ENCODE results near the gene LPP.
A peak's percentile ranks its signal among the peaks of the same experiment; 100 is the strongest.

The LPP gene

DNA sequence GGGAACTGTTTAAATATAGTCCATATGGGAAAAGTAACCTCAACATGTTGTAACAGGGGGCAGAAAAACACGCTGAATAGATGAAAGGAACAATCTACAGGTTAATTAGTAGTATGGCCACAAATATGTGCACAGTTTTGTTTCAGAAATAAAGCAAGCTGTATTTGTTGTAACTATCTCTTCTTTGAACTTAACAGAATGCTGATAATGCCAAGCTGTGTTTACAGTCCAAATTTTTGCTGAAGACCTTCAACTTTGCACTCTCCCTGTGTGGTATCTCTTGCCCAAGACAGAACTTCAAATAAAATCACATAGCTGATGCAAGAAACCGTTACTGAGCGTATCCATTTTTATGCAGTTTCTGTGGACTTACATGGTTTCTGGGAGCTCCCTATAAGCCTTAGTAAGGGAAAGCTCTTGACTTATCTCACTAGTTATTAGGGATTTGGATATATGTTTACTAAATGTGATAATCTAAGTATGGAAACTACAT, 592.4 kb downstream of the LPP start:
- DNase-seq: no peak

DNA sequence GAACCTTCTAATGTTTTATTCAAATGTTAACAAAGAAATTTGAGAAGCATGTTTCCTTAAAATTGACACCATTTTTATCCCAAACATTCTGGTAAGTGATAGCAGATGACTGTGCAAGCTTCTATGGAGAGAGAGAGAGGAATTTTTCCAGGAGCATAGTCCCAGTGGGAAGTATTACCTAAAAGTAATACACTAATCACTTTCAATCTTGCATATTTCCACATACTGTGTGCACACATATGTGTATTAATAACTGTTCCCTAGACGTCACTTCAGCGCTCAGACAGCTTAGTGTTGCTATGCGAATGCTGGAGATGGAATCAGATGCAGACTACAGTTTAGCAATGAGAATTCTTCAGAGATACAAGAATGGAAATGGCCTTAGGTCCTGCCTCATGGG, 593.5 kb downstream of the LPP start:
- no peak for DNase-seq

DNA sequence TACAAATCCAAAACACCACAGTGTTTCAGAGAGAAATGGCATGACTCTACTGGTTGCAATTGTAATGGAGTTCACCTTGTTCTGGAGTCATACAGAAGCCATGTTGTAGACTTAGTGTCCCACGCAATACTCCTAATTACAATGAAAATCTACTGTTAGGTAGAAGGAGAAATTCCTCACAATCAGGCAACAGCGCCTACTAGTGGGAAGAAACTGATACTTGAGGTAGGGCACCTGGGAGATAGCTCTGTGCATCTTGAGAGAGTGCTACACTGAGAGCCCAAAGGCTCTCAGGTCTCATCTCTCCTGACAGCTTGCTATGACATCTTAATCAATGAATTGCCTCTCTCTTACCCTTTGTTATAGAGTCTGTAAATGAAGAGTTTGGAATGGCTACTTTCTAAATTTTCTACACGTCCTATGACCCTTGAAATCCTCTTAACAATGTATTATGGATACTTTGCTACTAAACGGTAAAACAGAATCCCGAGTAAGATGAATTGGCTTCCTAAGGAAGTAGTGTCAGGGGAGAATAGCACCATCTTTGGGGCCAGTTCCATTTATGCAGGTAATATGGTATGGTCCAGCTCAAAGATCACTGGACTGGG, 595.2 kb downstream of the LPP start:
- DNase-seq: peak; percentile 15

DNA sequence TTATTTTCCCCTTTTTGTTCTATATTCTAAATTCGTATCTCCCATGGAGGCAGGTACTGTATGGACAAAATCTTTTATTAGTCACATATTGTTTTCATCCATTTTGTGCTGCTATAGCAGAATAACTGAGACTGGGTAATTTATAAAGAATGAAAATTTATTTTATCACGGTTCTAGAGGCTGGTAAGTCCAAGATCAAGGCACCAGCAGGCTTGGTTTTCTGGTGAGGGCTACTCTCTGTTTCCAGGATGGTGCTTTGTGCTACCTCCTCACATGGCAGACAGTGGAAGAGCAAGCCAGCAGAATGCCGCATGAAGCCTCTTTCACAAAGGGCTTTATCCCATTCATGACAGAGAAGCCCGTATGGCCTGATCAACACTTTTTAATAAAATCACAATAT, 595.9 kb downstream of the LPP start:
- no peak for DNase-seq

DNA sequence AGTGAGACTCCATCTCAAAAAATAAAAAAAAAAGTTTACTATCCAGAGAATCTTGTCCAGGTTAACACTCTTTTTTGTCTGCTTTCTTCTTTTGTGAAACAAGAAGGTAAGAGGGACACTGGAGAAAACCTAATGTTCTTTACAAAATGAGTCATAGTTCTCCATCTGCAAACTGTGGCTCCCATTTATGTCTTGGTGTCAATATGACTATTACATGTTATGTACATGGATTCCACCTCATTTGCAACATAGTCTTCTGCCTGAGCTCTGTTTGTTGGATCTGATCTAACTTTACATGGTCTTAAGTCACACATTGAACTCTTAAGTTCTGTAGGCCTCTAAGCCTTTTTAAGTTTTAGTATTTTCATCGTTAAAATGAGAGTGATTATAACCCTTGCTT, 596.7 kb downstream of the LPP start:
- no peak for DNase-seq

DNA sequence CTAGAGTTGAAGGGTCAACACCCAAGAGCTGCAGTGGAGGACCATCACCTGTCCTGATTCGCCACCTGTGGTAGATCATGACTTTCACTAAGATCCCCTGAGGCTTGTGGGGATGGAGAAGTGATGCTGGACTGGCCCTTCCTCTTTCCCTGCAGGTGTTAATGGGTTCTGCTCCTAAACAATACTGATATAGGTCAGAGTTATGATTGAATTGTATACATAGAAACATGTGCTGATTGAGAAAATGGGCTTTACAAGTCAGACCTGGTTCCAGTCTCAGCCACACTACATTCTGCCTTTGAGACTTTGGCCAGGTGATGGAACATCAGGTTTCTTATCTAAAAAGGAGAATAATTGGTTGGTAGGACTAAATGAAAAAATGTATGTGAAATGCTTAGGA, 598.9 kb downstream of the LPP start:
- no peak for DNase-seq

DNA sequence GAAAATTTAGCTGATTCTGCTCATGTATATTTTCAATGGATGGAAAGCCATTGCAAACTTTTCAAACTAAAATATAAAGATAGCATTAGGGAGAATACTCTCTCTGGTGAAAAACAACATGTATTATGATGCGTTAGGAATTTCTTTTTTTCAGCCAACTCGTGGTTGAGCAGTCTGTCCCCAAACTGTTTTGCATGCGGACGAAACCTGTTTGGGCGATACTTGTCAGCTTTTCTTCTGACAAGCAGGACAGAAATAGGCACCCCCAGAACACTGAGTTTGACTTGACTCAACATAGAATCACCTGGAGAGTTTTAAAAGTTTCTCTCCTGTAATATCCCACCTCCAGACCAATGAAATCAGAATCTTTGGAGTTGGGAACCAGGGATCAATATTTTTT, 600.3 kb downstream of the LPP start:
- DNase-seq: no peak

DNA sequence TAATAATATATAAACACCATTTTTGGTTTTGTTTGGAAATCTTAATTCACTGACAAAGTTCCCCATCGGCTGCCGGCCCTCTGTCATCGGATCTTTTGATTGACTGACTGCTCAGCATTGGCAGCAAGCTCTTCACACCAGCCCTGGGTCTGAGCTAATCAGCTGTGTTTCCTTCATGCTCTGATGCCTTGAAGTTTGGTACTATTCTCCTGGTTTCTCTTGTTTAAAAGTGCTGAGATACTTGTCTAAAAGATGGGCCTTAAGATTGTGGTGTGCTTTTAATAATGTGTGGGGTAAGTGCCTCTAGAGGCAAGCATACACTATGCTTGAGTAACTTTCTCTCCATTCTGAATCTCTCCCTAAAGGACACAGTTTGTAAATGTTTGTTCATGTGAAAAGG, 602.3 kb downstream of the LPP start:
- no peak for DNase-seq

DNA sequence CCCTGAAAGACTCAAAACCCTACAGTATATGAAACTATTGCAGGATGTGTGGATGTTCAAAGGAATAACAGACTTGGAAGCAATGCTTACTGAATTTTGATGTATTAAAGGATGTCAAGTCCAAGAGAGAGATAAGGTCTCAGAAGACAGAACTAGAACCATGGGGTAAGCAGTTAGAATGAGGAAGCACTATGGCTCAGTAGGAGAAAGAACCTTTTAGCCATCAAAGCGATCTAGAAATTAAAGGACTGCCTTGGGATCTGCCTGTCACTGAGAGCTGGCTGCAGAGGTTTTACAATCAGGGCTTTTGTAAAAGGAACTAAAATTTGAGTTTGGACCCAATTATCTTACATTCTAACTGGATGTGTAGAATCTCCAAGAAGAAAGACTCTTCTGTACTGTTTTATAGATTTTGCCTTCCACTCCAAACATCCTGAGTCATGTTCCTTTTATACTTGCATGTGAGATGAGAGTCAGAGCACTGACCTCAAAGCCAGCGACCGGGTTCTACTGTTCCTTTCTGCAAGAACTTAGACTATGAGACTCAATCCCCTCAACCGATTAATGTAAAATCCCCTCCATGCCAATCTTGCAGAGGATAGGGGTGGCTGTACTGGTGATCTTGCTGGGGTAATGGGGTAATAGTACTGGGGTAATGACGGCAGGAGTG, 605.5 kb downstream of the LPP start:
- no peak for DNase-seq

DNA sequence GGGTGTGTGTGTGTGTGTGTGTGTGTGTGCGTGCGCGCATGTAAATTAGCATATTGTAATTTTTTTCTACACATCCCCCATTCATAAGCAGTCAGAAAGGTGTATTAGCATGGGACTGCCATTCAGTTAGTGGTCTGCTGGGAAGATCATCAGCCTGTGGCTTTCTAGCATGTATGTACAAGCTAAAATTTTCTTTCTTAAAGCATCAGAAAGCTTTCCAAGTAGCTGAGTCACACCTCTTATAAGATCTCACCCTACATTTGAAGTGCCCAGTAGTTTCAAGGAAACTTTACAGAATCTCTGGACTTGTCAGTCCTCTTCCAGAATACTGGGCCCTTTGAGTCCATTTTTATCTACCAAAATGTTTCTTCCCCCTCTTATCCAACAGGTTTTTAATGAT, 606.5 kb downstream of the LPP start:
- no peak for DNase-seq

DNA sequence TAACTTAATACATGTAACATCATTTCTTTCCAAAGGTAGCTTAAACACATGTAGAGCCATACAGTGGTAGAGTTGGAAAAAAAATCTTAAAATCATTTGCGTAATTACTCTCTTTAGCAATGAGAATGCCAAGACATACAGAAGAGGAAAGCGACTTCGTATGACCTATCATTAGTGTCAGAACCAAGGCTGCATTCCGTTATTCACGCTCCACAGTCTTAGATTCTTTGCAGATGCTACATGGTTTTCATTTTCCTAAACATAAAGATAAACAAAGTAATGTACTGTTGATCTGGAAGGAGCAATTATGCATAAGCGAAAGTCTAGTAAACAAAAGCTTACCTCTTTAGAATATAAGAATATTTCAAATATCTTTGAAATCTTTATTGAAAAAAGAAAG, 607.5 kb downstream of the LPP start:
- DNase-seq: no peak

DNA sequence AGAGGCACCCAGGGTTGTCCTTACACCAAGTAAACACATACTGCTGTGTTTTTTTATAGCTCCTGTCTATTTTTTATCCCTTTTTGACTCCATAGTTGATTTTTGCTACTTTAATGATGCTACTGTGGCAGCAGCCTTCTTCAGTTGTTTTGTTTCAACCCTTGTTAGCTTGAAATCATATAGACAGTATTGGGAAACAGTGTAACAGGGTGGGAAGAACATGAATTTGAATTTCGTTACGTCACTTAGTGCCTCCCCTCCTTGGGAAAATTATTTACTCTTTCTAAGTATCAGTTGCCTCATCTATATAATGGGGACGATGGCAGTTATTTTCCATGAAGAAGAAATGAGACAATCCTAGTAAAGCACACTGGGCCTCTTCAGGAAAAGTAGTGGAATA, 608.0 kb downstream of the LPP start:
- no peak for DNase-seq

DNA sequence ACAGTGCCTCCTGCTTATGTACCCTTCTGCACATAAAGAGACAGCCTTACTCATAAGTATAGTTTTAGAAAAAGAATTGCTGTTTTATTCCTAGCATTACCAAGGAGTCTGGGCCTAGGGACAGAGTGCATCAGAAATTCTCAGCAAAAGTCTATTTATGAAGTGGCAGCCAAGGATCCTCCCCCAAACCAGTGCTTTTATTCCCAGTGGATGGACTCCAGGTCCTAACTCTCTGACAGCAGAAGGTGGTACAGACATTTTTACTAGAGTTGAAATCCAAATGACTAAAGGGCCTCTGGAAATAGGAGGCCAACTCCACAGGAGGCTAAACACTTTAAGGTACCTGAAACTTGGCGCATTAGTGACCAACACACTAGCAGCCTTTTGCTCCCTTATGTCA, 610.7 kb downstream of the LPP start:
- DNase-seq: no peak

DNA sequence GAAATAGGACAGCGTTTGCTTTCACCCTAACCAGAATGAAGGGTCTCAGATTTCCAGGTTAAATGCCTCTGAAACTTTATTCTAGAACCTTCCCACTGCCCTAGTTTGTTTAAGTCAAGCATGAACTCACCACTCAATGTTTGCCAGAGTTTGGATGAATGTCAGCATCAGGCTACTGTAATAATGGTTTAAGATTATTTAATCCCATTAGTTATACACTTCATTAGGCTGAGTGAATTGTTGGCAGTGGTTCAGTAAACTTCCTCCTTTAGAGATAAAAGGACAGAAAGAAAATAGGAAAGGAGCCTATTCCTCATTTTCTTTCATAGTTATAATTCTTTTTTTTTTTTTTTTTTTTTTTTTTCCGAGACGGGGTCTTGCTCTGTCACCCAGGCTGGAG, 615.9 kb downstream of the LPP start:
- no peak for DNase-seq

DNA sequence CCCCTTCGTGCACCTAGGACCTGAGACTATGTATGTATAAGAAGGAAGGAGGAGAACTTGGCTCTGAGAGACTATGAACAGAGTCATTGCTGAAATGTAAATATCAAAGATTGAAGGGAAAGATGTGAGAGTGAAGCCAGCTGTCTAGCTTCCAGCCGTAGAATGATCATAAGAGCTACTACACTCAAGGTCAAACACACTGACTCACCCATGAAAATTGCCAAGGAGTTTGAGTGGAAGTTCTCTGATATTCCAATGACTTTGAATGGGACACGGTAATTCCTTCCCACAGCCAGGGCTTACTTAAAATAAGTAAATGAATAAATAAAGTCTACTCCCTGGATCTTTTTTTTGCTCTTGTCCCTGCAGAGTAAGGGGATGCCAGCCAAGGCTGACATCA, 618.9 kb downstream of the LPP start:
- peak; percentile 91 for DNase-seq

DNA sequence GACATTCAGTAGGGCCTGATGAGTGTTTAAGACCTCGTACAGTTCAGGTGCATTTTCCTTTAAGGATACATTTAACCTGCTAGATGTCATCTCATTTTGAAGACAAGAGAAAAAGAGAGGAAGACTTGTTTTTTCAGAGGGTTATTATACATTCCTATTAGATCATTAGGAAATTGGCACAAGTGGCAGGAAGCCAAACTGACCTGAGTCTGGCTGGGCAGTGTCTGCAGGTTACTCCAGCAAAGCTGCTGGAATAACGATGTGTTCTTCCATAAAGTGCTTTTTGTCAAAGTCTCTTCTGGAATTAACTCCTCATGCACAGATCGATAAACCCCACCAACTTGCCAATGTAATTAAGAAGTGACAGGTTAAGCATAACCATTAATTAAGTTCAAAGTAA, 621.5 kb downstream of the LPP start:
- no peak for DNase-seq

DNA sequence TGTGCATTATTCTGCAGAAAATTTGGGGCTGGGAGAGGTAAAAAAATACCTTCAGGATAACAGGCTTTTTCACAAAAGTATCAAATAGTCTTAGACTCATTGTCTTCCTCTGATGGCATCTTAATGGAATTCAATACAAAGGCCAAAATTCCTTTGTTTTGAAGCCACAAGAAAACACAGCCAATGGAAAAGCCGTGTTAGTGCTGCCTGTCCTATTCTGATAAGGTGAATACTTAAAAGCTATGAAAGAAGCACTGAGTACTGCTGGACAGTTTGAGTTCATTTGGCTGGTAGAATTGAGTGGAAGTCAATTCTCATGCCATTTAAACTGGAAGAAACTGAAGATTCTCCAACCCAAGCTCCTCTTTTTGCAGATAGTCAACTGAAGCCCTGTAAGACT, 622.5 kb downstream of the LPP start:
- DNase-seq: no peak

DNA sequence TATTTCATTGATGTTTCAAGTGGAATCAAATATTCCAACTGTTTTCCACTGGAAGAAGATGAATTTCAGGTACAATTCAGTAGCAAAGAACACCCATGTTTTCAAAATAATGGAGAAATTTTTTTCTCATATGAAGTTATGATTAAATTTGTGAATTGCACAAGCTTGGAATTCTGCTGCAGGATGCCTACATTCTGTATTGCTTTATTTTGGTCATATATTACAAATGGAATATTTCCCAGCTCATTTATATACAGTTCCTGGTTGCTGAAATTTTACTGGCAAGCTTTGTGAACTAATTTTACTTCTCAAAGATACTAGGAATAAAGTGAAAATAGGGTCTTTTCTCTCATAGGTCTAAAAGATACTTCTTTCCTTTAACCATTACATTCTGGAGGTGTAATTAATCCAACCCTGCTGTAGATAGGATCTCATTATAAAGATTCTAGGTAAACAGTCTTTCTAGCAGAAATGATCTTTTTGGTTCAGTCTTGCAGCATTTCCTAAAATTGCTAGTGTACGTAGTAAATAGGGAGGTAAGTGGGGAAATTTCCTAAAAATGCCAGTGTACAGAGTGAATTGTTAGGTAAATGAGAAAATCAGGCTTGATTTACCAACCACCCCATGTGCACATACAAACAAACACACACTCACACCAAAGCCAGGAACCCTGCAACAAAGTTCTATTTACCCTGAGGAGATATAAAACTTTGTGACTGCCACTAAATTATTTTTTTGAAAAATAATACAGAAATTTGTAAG, 624.3 kb downstream of the LPP start:
- DNase-seq: no peak

DNA sequence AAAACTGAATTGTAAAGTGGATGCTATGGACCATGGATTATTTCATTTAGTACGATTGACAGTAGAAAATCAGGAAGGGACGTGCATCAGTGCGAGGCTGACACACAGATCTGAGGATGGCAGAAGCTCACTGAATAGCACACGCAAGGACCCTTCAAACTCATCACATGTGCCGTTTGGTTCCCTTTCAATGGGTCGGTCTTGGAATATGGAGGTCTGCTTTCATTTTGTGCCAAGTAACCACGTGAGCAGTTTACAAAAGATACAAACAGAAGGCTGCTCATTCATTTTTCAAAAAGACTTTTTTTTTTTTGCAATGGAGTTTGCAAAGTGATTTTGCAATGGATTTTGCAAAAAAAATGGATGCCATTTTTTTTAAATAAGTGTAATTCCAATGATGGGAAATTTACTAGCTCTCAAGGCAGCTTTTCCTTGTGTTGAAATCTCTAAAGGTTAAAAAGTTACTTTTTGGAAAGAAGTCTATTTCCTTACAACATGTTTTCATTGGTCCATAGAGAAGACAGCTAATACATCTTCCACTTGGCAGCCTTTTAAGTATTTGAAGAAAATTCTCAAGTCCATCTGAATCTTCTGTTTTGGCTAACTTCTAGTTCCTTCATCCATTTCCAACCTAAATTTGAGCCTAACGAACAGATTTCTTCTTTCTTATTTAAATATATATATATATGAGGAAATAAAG, 625.5 kb downstream of the LPP start:
- no peak for DNase-seq

DNA sequence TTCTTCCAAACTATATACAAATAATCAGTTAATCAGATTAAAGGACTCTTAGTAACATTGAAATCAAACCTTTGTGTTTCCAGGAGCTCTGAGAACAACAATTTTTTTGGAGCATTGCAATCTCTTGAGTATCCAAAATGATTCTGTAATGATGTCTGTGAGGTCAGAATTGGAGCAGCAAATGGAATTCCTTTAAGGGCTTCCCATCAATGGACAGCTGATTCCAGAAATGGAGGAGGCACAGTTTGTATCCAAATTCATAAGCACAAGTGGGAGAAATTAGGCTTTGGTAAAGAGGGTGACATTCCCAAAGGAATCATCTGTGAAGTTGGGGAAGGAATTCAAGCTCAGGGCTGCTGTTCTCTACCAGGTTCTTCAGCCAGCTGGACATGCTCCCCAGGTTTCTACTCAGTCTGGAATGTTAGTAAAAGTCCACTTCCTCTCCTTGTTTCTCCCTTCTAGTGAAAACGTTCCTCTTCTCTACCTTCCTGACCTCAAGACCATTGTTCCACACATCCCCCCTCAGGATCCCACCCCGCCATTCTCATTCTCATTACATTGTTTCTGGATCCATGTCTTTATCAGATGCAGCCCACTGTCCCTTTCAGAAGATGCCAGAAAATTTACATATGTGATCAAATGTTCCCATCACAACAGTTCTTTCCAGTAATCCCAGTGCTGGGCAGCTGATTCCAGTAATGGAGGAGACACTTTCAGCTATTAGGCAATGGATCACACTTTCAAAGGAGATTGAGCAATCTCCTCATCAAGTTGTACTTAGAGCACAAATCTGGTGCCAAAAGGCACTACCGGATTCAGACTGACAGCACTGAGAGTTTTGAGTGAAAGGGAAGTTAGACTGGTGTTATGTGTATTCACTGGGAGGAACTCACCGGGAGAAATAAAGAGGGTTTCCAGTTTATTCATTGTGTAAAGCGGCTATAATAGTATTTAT, 626.5 kb downstream of the LPP start:
- peak; percentile 35 for DNase-seq

DNA sequence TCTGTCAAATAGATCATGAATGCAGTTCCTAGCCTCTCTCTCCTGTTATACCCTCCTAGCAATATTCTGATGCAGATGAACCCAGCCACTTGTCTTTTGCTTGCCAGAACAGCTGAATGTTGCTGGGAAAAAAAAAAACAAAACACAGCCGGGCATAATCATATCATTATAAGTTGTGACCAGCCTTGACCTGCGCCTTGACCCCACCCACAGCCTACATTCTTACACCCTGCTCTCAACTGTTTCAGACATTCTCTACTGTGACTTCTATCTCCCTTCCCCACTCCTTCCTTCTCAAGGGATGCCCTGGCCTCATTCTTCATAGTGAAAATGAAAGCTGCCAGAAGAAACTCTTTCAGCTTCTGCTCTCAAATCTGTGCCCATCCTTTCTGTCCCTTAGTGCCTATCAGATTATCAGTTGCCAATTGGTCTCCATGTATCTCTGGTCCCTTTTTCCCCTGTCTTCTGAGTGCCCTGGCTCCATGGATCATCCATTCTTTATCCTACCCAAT, 628.7 kb downstream of the LPP start:
- no peak for DNase-seq

DNA sequence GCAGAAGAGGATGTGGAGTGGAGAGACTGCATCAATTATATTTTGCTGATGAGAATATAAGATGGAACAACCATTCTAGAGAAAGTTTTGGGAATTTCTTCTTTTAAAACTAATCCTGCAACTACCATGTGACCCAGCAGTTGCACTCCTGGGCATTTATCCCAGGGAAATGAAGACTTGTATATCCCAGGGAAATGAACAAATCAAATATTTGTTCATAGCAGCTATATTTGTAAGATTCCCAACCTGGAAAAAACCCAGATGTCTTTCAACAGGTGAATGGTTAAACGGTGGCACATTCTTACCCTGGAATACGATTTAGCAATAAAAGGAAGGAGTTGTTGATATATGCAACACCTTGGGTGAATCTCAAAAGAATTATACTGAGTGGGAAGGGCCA, 632.5 kb downstream of the LPP start:
- no peak for DNase-seq

Measured in HCEC 1CT (cell line).